Neutrophil (primary cell): Measurements from ENCODE around the gene TK2.

ENCODE experiments used
- H3K27ac ChIP-seq: fragments of 200-600 bp; sonication (generic); 2 replicates; pipeline ENCODE4 v1.5.1; 2016; ENCODE audit warnings: mild to moderate bottlenecking, moderate library complexity
- H3K27me3 ChIP-seq: fragments of 200-600 bp; sonication (generic); 2 replicates; pipeline ENCODE4 v1.6.0; 2016; ENCODE audit warnings: mild to moderate bottlenecking
- H3K36me3 ChIP-seq: fragments of 200-600 bp; sonication (generic); 2 replicates; pipeline ENCODE4 v1.5.1; 2017
- H3K4me1 ChIP-seq, 2 experiments: fragments of 200-600 bp in 1 of 2; sonication (generic) in 1 of 2; 1 replicate in 1 of 2; 2 replicates in 1 of 2; pipeline versions ENCODE4 v1.5.1 to v1.6.1; 2013 to 2016; ENCODE audit warnings: low read depth in 1 of 2, low read length in 1 of 2, mild to moderate bottlenecking in 1 of 2, moderate library complexity in 1 of 2; ENCODE audit not compliant: control insufficient read depth in 1 of 2, insufficient read depth in 1 of 2
- H3K4me3 ChIP-seq, 2 experiments: fragments of 200-600 bp in 1 of 2; sonication (generic) in 1 of 2; 1 replicate in 1 of 2; 2 replicates in 1 of 2; pipeline ENCODE4 v1.5.1; 2013 to 2016; ENCODE audit warnings: low read depth in 1 of 2, low read length in 1 of 2, mild to moderate bottlenecking in 1 of 2, moderate library complexity in 1 of 2
- H3K9me3 ChIP-seq: fragments of 200-600 bp; sonication (generic); 2 replicates; pipeline ENCODE4 v1.5.1; 2016
- CTCF ChIP-seq: fragments of 200-600 bp; sonication (generic); IDR thresholded peaks from 2 replicates; pipeline ENCODE4 v1.5.1; 2016; ENCODE audit warnings: antibody characterized with exemption

The TK2 gene

GRCh38 chr16:66459878-66460277 is 90.0 kb downstream of the TK2 start:
- no peak for TF ChIP-seq CTCF
- H3K4me3 ChIP-seq: no peak overlapping the region
- no peaks in the 10 kb centered on the region for H3K36me3 ChIP-seq
- H3K4me1 ChIP-seq: no peaks in the 10 kb centered on the region
- H3K9me3 ChIP-seq: no peaks in the 10 kb centered on the region
- no peak overlapping the region for H3K27ac ChIP-seq
- peaks cover 91% of the 10 kb centered on the region for H3K27me3 ChIP-seq

- Histone ChIP-seq H3K36me3 (no peaks in the 10 kb centered on the region), H3K27me3 (peaks cover 81% of the 10 kb centered on the region), H3K4me1 (no peaks in the 10 kb centered on the region)
Observed at GRCh38 chr16:66458853-66459252, 91.1 kb downstream of the TK2 start.

GRCh38 chr16:66458292-66458691 is 91.6 kb downstream of the TK2 start:
- Histone ChIP-seq H3K27me3 (peaks cover 75% of the 10 kb centered on the region), H3K27ac (no peak overlapping the region), H3K4me1 (no peaks in the 10 kb centered on the region), H3K9me3 (no peaks in the 10 kb centered on the region), H3K36me3 (no peaks in the 10 kb centered on the region), H3K4me3 (no peak overlapping the region)
- TF ChIP-seq CTCF: no peak

More at GRCh38 chr16:66458853-66459252, 91.1 kb downstream of the TK2 start:
- TF ChIP-seq CTCF: no peak
- Histone ChIP-seq H3K4me3 (no peak overlapping the region), H3K9me3 (no peaks in the 10 kb centered on the region), H3K27ac (no peak overlapping the region)
